ENCODE measurements around the gene TUBA4A.

Gene TUBA4A

GRCh38 chr2:219220652-219221402 lies 32.9 kb downstream of the TUBA4A start:
- TF ChIP-seq CTCF (IDR thresholded peaks at IDR 0.05; ENCODE audit: borderline replicate concordance, insufficient read depth, low read depth, low read length): no peak
- H3K4me3 ChIP-seq (ENCODE audit: low read depth, low read length): no peak overlapping the region

- H3K4me3 ChIP-seq (ENCODE audit: low read depth, low read length): no peak overlapping the region
- TF ChIP-seq CTCF (IDR thresholded peaks at IDR 0.05; ENCODE audit: borderline replicate concordance, insufficient read depth, low read depth, low read length): no peak
Measured at GRCh38 chr2:219219784-219220532, 33.8 kb downstream of the TUBA4A start.

- no peak for TF ChIP-seq CTCF (IDR thresholded peaks at IDR 0.05; ENCODE audit: borderline replicate concordance, insufficient read depth, low read depth, low read length)
- peak within 1 kb of the TSS; percentile 56 for H3K4me3 ChIP-seq (ENCODE audit: low read depth, low read length)
Measured at GRCh38 chr2:219218732-219219701, 34.7 kb downstream of the TUBA4A start, which contains the start of gene ABCB6. TSS of gene ABCB6 (minus strand) at chr2:219218958. CDS start at chr2:219218673, 285 bp downstream.

GRCh38 chr2:219218217-219218731 lies 35.4 kb downstream of the TUBA4A start:
- TF ChIP-seq CTCF (IDR thresholded peaks at IDR 0.05; ENCODE audit: borderline replicate concordance, insufficient read depth, low read depth, low read length): no peak
- H3K4me3 ChIP-seq (ENCODE audit: low read depth, low read length): peak overlapping the region; percentile 56

- no peak overlapping the region for H3K4me3 ChIP-seq (ENCODE audit: low read depth, low read length)
- TF ChIP-seq CTCF (IDR thresholded peaks at IDR 0.05; ENCODE audit: borderline replicate concordance, insufficient read depth, low read depth, low read length): no peak
Measured at GRCh38 chr2:219216535-219216915, 37.2 kb downstream of the TUBA4A start.

GRCh38 chr2:219215871-219216534 lies 37.7 kb downstream of the TUBA4A start:
- no peak for TF ChIP-seq CTCF (IDR thresholded peaks at IDR 0.05; ENCODE audit: borderline replicate concordance, insufficient read depth, low read depth, low read length)
- no peak overlapping the region for H3K4me3 ChIP-seq (ENCODE audit: low read depth, low read length)
